ENCODE results near the gene DDX24.

The DDX24 gene

DNA sequence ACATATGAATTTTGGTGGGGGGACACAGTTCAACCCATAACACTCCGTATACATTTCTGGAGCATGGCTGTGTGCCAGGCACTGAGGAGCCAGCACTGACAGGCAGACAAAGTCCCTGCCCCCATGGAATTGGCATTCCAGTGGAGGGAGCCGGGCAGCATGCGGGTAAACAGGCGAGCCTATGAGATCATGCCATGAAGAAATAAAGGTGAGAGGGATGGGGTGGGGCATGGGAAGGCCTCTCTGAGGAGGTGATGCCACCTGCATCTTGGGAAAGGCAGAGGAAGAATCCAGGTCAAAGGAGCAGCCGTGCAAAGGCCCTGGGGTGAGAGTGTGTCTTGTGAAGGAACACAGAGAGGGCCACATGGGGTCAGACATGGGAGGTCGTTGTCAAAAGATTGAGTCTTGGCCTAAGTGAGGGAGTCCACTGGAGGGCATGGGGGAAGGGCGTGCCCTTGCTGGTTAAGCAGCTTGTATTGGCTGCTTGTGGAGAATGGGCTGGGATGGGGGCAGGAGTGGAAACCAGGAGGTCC, 51.3 kb downstream of the DDX24 start:
- no peak for DNase-seq (ENCODE audit: low spot score)

- no peak for DNase-seq (ENCODE audit: low spot score)
Observed at GRCh38 chr14:94029265-94029664, 51.7 kb downstream of the DDX24 start.

GRCh38 chr14:94028450-94028826, 52.6 kb downstream of the DDX24 start:
- no peak for DNase-seq (ENCODE audit: low spot score)

DNA sequence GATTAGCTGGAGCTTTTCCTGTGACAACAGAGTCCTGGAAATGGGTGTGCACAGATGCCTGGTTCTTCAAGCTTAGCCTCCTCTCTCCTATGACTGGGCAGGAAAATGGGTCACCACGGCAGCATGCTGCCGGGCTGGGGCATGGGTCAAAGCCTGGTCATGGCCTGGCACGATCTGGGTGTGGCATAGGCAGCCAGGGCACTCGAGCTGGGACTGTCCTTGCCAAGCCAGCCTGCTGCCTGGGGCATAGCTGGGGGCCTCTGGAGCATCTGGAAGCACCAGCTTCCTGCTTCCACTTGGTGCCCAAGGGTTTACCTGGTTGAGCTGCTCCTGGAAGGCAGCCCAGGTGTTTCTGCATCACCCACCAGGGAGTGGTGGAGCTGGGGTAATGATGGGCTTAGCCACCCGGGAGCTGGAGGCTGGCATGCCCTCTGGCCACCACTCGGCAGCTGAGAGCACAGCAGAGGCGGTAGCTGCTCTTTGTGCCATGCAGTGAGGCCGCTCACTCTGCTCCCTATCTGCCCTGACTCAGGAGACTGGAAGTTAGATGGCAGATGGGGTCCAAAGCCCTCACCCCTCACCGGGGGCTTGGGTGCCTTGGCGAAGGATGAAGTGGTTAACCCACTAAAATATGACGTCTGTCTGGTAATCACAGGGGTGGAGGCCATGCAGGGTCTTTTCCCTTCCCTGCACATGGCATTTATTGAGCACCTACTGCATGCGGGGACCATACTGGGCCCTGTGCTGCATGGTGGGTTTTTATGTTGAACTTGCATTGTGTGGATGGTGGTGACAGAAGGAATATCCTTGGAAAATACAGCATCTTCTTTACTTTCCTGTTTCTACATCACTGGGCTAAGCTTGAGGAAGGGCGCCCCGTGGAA, 53.2 kb downstream of the DDX24 start:
- DNase-seq (ENCODE audit: low spot score), result no peak

GRCh38 chr14:94026889-94027469, 54.0 kb downstream of the DDX24 start:
- DNase-seq (ENCODE audit: low spot score), result no peak

DNA sequence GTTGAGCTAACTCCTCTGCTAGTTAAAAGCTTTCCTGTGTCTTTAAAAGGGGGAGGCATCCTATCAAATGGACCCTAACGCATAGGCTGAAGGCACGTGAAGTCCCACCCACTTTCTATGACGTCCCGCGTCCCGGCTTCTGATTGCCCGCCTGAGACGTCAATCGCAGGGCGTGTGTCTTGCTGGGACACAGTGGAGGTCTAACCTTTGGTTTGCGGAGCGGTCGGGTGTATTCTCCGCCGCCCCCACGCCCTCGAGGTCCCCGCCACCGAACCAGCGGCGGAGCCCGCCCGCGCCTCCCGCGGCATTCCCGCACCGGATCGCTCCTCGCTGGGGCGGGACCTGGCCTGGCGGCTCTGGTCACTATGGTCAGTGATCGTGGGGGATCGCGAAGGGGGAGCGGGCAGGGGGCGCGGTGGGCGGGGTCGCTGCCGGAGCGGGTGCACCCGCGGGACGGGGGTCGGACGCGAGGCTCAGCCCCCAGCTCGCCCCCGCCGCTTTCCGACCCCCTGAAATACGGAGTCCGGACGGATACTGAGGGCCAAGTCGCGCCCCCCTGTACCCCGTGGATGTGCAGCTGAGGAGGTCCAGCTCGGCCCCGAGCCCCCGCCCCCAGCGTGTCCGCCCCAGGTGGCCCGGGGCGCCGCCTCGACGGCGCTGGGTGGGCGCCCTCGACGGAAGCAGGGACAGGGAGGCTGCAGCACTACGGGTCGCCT, 54.7 kb downstream of the DDX24 start, which contains the start of gene OTUB2:
Gene OTUB2 (plus strand): TSS at position 168 of the 716 bp plus-strand sequence. CDS start 198 bp downstream, at position 366.
- DNase-seq (ENCODE audit: low spot score), result peak; percentile 99

DNA sequence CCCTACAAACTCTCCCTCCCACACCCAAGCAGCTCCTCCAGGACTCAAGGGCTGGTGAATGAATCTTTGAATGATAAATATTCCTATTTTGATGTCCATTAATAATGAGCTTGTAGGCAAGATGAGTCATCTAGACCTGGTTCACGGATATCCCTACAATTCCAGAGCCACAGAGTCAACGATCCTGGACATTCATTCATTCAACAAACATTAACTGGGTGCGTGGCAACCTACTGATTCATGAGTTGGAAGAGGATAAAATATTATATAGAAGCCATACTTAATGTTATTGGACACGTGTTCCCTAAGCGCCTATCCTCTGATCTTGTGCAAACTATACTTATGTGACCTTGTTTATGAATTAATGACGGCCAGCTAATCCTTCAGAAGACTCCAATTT, 55.3 kb downstream of the DDX24 start:
- DNase-seq (ENCODE audit: low spot score), result no peak

DNA sequence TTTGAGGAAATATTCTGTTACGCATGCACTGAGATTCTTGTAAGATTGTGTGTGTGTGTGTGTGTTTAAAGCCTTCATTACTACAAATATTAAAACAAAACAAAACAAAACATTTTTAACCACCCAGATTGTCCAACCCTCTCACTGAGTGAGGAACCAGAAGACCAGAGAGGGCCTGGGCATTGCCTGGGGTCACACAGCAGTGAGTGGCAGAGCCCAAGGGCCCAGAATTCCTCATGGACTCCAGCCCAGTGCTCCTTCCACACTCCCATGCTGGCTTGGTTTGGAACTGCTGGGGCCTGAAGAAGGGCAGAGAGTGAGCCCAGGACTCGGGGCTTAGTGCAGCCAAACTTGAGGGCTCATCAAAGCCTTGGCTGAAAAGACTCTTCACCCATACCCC, 56.5 kb downstream of the DDX24 start:
- DNase-seq (ENCODE audit: low spot score), result no peak

GRCh38 chr14:94022532-94023411, 58.2 kb downstream of the DDX24 start:
- no peak for DNase-seq (ENCODE audit: low spot score)

GRCh38 chr14:94021416-94022157, 59.4 kb downstream of the DDX24 start:
- no peak for DNase-seq (ENCODE audit: low spot score)

DNA sequence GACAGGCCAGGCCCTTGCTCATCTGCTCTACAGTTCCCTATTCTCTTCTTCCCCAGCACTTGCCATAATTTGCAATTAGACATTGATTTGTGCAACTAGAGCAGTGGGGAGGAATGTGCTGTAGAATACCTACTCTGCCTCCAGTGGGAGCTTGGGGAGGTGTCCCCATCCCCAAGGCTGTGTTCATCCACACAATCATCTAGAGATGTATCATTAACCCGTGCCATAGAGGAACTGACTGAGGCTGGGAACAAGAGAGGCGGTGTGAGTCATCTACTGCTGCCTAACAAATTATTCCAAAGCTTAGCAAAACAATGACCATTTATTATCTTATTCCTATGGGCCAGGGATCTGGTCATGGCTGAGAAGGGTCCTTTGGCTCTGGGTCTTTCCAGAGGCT, 60.0 kb downstream of the DDX24 start:
- DNase-seq (ENCODE audit: low spot score), result no peak

GRCh38 chr14:94020267-94020666, 60.7 kb downstream of the DDX24 start:
- DNase-seq (ENCODE audit: low spot score), result no peak

GRCh38 chr14:94019329-94019728, 61.7 kb downstream of the DDX24 start:
- DNase-seq (ENCODE audit: low spot score), result no peak

DNA sequence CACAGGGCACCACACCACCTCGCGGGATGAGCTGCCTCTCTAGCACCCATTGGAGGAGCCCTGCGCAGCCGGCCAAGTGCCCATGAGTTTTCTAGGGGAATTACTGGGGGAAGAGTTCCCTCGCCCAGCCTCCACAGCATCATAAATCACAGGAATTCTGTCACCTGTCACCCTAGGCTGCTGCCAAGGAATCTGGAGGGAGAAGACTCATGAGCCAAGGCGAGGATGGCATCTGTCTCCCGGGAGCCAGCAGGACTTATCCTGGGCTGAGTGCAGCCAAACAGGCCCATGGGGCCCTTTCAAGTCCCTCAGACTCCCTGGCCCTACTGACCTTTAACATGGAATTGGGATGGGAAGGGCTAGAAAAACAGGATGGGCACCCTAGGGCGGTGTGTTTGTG, 62.7 kb downstream of the DDX24 start:
- peak; percentile 44 for DNase-seq (ENCODE audit: low spot score)

DNA sequence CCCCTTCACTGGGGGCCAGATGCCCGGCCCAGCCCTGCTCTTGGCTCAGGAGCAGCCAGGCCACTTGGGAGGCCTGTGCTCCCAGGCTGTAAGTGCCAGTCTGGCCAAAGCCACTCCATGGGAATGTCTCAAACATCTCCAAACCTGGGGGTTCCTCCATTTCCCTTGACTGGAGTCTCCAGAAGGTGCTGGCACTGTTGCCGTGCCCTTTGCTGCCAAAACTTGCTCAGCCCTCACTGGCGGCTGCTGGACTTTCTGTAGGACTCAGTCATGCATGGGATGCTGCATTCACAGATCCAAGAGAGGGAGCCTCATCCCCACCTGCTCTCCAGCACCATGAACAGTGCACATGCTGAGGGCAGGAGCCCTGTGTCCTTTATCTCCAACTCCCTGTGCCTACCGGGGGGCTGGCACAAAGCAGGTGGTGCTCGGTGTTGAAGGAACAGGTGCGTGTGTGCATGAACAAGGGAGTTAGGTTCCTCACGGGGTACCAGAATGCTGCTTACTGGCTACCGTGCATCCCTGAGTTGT, 64.5 kb downstream of the DDX24 start:
- peak; percentile 71 for DNase-seq (ENCODE audit: low spot score)

DNA sequence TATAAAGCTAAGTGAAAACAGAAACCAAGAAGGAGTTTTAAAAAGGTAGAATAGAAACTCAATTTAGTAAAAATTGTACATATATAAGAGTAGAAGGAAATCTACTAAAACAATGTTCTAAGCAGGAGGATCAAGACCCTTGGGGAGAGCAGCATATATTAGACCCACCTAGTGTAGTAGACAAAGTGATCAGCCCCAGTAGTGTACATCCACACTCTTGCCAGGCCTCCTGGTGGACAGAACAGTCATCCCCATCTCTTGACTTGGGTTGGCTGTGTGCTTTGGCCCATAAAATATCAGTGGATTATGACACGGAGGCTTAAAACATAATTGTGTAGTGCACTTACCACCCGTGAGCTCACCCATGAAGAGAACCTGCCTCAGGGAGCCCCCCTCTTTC, 65.8 kb downstream of the DDX24 start:
- DNase-seq (ENCODE audit: low spot score), result no peak

GRCh38 chr14:94014382-94014781, 66.6 kb downstream of the DDX24 start:
- DNase-seq (ENCODE audit: low spot score), result no peak

DNA sequence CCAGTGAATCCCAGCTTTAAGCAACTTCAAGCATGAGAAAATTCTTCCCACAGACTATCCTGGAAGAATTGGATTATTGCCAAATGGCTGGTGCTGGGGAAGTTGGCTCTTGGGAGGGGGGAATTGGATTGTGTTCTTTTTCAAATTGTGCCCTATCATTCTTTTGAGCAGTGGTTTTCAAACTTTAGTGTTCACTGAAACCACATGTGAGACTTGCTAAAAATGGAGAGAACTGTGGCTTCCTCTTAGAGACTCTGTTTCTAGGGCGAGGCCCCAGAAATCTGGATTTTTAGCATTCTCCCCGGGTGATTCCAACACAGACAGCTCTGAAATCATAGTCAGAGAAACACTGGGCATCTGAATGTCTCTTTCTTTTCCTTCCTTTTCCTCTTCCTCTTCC, 69.2 kb downstream of the DDX24 start:
- DNase-seq (ENCODE audit: low spot score), result no peak

GRCh38 chr14:94010625-94011024, 70.4 kb downstream of the DDX24 start:
- no peak for DNase-seq (ENCODE audit: low spot score)

GRCh38 chr14:94009767-94010166, 71.2 kb downstream of the DDX24 start:
- no peak for DNase-seq (ENCODE audit: low spot score)

DNA sequence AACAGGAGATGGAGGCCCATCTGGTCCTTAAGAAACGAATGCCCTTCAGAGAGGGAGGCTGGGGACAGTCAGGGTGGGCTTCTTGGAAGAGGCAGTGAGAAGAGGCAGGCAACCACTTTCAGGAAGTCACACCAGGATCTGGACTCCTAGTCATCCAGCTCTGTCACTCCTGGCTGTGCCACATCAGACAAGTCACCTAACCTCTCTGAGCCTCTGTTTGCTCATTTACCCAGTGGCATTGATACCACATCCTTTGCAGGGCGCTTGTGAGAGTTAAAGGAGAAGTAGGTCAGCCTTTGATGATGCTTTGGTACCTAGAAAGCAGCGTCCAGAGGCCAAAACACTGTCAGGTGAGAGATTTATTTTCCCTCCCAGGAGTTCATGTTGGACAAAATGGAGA, 72.8 kb downstream of the DDX24 start:
- no peak for DNase-seq (ENCODE audit: low spot score)
